PC-9 (cell line): ENCODE measurements around the gene ARHGAP24.

ENCODE experiments used
- EZH2 ChIP-seq: fragments of 200-600 bp; sonication (generic); IDR thresholded peaks from 2 replicates; pipeline ENCODE4 v1.8.0; 2017; ENCODE audit warnings: antibody characterized with exemption, low read depth
- TF ChIP-seq, protein P1 (sequence below): fragments of 200-600 bp; sonication (generic); conservative IDR thresholded peaks from 2 replicates; pipeline ENCODE4 v1.6.1; 2017; ENCODE audit warnings: mixed run types, antibody characterized with exemption, mild to moderate bottlenecking, moderate library complexity

DNA sequence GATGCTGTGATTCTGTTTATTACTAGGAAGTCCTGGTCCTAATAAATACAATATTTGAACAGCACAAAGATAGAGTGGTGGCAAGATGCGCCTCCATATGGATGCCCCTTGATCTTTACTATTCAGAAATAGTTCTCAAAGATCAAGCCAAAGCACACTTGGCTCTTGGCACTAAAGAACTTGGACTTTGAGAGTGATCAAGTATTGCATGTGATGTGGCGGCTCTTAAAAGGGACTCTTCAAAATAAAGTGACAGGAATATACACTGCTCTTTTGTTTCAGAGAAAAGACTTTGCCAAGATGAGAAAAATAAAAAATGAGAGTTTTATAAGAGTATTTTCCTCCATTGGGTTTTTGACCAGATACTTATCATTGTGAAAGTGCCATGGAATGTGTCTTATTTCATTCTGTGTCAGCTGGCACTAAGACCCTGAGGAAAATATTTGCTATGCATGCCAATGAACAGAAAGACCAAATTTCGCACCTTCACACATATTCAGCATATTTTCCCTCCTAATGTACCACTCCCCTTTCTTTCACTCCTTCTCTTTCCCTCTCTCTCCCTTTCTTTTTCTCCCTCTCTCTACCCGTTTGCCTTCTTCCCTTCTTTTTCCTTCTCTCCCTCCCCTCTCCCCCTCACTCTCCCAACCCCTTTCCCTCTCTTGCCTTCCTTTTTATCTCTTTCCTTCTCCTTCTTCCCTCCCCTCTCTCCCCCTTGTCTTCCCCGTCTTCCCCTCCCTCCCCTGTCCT is 35.1 kb downstream of the ARHGAP24 start:
- TF ChIP-seq, protein P1, sequence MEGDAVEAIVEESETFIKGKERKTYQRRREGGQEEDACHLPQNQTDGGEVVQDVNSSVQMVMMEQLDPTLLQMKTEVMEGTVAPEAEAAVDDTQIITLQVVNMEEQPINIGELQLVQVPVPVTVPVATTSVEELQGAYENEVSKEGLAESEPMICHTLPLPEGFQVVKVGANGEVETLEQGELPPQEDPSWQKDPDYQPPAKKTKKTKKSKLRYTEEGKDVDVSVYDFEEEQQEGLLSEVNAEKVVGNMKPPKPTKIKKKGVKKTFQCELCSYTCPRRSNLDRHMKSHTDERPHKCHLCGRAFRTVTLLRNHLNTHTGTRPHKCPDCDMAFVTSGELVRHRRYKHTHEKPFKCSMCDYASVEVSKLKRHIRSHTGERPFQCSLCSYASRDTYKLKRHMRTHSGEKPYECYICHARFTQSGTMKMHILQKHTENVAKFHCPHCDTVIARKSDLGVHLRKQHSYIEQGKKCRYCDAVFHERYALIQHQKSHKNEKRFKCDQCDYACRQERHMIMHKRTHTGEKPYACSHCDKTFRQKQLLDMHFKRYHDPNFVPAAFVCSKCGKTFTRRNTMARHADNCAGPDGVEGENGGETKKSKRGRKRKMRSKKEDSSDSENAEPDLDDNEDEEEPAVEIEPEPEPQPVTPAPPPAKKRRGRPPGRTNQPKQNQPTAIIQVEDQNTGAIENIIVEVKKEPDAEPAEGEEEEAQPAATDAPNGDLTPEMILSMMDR: no peak
- no peak for TF ChIP-seq EZH2
